ENCODE measurements around the gene RCE1. TPM values are rescaled to one million over a fixed set of nuclear protein-coding genes. Genes with fewer than 3 reads are reported as not detected.
A peak's percentile ranks its signal among the peaks of the same experiment; 100 is the strongest.

The RCE1 gene
- total and polyA plus RNA-seq, 2 donors from 2014 or later: 13.8 to 22.3 TPM

DNA sequence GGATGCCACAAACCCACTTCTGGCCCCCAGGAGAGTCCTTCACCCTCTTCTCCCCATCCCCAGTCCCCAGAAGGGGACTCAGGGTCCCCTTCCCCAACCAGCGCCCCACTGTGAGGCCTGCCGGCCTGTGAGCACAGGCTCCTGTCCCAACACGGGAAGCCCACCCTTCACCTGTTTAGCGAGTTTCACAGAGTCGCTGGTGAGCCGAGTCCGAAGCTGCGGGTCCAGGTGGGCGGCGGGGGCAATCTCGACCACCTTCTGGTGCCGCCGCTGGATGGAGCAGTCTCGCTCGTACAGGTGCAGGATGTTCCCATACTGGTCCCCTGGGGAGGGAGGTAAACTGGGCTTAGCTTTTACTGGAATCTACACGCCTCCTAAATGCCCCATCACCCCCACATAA lies 26.9 kb downstream of the RCE1 start:
- Histone ChIP-seq H3K9ac (ENCODE audit: low read length in 3 of 3) (no peak overlapping the region), H3K36me3 (ENCODE audit: control insufficient read depth in 2 of 3, insufficient read depth in 3 of 3, low read length in 3 of 3) (peaks cover 0 to 18% (median 0%) of the 10 kb centered on the region in 3 donors), H3K4me1 (ENCODE audit: control insufficient read depth in 2 of 3, insufficient read depth in 2 of 3, low read depth in 1 of 3, low read length in 3 of 3) (no peaks in the 10 kb centered on the region), H3K27ac (ENCODE audit: low read depth in 2 of 2, low read length in 2 of 2) (no peak overlapping the region), H3K27me3 (ENCODE audit: control insufficient read depth, insufficient read depth, low read length) (no peaks in the 10 kb centered on the region), H3K4me3 (ENCODE audit: low read length in 3 of 3) (no peak overlapping the region), H3K9me3 (ENCODE audit: control insufficient read depth in 2 of 3, insufficient read depth in 1 of 3, low read length in 3 of 3) (no peaks in the 10 kb centered on the region)
- DNase-seq (no peak), FAIRE-seq (no peak)
- TF ChIP-seq, protein P1, sequence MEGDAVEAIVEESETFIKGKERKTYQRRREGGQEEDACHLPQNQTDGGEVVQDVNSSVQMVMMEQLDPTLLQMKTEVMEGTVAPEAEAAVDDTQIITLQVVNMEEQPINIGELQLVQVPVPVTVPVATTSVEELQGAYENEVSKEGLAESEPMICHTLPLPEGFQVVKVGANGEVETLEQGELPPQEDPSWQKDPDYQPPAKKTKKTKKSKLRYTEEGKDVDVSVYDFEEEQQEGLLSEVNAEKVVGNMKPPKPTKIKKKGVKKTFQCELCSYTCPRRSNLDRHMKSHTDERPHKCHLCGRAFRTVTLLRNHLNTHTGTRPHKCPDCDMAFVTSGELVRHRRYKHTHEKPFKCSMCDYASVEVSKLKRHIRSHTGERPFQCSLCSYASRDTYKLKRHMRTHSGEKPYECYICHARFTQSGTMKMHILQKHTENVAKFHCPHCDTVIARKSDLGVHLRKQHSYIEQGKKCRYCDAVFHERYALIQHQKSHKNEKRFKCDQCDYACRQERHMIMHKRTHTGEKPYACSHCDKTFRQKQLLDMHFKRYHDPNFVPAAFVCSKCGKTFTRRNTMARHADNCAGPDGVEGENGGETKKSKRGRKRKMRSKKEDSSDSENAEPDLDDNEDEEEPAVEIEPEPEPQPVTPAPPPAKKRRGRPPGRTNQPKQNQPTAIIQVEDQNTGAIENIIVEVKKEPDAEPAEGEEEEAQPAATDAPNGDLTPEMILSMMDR (IDR thresholded peaks at IDR 0.05; ENCODE audit: borderline replicate concordance, extremely low read depth, insufficient read depth): no peak
- intact Hi-C loops (cut with DNase I): no loop called here

DNA sequence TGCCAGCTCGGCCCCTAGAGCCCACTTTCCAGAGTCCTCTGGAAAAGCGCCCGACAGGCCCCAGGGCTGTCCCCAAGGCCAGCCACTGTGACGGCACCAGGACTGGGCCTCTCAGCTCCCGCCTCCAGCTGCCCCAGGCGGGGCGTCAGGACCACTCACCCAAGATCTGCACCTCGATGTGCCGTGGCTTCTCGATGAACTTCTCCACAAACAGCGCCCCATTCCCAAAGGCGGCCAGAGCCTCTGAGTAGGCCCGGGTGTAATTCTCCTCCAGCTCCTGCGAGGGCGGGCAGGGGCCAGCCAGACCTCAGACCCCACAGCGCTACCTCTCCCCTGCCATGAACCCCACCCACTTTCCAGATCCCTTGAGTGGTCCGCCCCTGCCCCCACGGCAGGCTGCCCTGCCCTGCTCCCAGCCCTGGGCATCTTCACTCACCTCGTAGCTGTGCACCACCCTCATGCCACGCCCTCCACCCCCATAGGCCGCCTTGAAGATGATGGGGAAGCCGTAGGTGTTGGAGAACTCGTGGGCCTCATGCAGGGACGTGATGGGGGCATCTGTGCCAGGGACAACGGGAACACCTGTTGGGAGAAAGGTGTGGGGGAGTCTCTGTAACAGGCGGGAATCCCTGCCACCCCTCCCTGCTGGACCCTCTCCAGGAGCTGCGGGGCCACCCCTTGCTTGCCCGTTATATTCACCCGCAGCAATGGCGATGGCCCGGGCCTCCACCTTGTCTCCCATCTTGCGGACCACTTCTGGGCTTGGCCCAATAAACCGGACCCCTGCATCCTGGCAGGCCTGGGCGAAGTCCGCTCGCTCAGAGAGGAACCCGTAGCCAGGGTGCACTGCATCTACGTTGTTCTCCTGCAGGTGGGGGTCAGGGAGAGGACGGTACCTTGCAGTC lies 27.6 kb downstream of the RCE1 start:
- TF ChIP-seq, protein P1 (IDR thresholded peaks at IDR 0.05; ENCODE audit: borderline replicate concordance, extremely low read depth, insufficient read depth): no peak
- intact Hi-C loops (cut with DNase I): no loop called here
- Histone ChIP-seq H3K27me3 (ENCODE audit: control insufficient read depth, insufficient read depth, low read length) (no peaks in the 10 kb centered on the region), H3K4me1 (ENCODE audit: control insufficient read depth in 2 of 3, insufficient read depth in 2 of 3, low read depth in 1 of 3, low read length in 3 of 3) (no peaks in the 10 kb centered on the region), H3K4me3 (ENCODE audit: low read length in 3 of 3) (no peak overlapping the region), H3K27ac (ENCODE audit: low read depth in 2 of 2, low read length in 2 of 2) (no peak overlapping the region), H3K36me3 (ENCODE audit: control insufficient read depth in 2 of 3, insufficient read depth in 3 of 3, low read length in 3 of 3) (peaks cover 0 to 18% (median 0%) of the 10 kb centered on the region in 3 donors), H3K9me3 (ENCODE audit: control insufficient read depth in 2 of 3, insufficient read depth in 1 of 3, low read length in 3 of 3) (no peaks in the 10 kb centered on the region), H3K9ac (ENCODE audit: low read length in 3 of 3) (no peak overlapping the region)
- FAIRE-seq: no peak
- peak in 1 of 5 donors; percentile 73 for DNase-seq

DNA sequence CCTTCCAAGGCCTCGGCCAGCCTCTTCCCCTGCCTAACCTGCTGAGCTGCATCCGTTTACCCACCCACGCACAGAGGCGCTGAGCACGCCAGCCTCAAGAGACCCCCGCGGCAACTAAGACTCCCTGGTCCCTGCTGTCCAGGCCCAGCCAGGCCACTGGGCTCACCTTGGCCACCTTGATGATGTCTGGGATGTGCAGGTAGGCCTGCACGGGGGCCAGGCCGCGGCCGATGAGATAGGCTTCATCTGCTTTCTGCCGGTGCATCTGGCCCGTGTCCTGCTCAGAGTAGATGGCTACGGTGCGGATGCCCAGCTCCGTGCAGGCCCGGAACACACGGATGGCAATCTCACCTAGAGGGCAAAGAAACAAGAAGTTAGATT lies 28.3 kb downstream of the RCE1 start:
- Histone ChIP-seq H3K4me3 (ENCODE audit: low read length in 3 of 3) (no peak overlapping the region), H3K27ac (ENCODE audit: low read depth in 2 of 2, low read length in 2 of 2) (no peak overlapping the region), H3K9me3 (ENCODE audit: control insufficient read depth in 2 of 3, insufficient read depth in 1 of 3, low read length in 3 of 3) (no peaks in the 10 kb centered on the region), H3K27me3 (ENCODE audit: control insufficient read depth, insufficient read depth, low read length) (no peaks in the 10 kb centered on the region), H3K9ac (ENCODE audit: low read length in 3 of 3) (no peak overlapping the region), H3K36me3 (ENCODE audit: control insufficient read depth in 2 of 3, insufficient read depth in 3 of 3, low read length in 3 of 3) (peaks cover 0 to 18% (median 0%) of the 10 kb centered on the region in 3 donors), H3K4me1 (ENCODE audit: control insufficient read depth in 2 of 3, insufficient read depth in 2 of 3, low read depth in 1 of 3, low read length in 3 of 3) (peaks cover 0 to 2% (median 0%) of the 10 kb centered on the region in 3 donors)
- TF ChIP-seq, protein P1 (IDR thresholded peaks at IDR 0.05; ENCODE audit: borderline replicate concordance, extremely low read depth, insufficient read depth): no peak
- FAIRE-seq: no peak
- no peak for DNase-seq
- intact Hi-C loops (cut with DNase I): no loop called here
